GM21423 (cell line): ENCODE measurements around the gene ABTB1.
A peak's percentile ranks its signal among the peaks of the same experiment; 100 is the strongest.
"Not testable (repeated sequence)": the region's sequence is repeated elsewhere in the genome, so short reads cannot be mapped to it uniquely, and the experiment has no call there.

Experiments
- ATAC-seq: cut with Tn5 transposase; IDR thresholded peaks from one replicate; pipeline ENCODE4 v1.9.1; 2021; ENCODE audit warnings: mild to moderate bottlenecking, moderate library complexity; ENCODE audit not compliant: unreplicated experiment

Gene ABTB1

GRCh38 chr3:127671523-127672428 is 976 bp upstream of the ABTB1 start:
- peak; percentile 9 for ATAC-seq

DNA sequence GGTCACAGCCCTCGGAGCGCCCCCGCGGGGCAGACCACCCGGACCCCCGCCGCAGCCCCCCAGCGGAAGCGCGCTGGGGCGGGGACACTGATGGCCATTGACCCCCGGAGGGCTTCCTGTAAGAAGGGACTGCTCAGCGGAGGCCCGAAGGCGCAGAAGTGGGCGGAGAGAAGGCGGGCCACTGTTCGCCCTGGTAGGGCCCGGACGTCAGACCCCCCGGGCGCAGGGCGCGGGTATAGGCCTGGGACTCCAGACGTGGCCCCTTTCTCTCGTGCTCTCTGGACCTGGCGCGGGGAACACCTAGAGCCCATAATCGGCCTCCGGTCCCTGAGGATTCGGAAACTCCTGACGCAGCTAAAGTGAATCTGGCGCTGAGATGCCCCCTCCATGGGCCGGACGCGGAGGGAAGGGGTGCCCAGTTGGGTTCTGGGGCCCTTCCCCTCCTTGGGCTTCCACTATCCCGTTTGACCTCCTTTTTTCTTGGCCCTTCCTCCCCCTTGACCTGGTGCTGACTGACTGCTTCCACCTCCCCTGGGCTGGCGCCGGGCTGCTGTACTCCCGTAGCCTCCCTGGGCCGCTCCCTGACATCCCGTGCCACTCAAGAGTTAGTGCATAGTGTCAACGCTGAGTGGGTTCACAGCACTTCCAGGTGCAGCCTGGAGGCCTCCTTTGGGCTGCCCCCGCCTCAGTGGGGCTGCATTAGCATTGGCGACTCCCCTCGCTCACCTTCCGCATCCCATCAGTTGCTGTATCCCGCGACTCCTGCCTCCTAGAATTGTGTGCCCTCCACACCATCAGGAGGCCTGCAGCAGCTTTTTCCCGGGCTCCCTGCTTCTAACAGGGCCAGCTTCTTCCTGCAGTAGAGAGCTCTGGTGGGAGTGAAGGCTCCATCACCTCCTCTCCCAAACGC is 694 bp downstream of the ABTB1 start:
- peak; percentile 25 for ATAC-seq

GRCh38 chr3:127674101-127674721 is 1.5 kb downstream of the ABTB1 start:
- ATAC-seq, result no peak

DNA sequence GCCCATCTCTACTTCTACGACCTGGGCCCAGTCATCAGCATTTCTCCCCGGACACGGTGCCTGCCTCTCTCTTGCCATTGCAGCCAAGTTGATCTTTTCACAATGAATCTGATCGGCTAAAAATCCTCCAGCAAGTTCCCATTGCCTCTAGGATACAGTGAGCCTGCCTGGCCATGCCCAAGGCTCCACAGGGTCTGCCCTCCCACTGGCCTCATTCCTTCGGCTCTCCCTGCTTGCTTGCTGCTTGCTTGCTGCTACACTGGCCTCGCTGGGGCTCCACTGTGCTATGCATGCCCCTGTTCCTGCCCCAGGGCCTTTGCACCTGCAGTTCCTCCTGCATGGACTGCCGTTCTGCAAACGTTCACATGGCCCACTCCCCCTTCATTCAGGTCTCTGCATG is 2.0 kb downstream of the ABTB1 start:
- no peak for ATAC-seq

- ATAC-seq, result no peak
Observed at GRCh38 chr3:127675651-127676391, 3.1 kb downstream of the ABTB1 start.

DNA sequence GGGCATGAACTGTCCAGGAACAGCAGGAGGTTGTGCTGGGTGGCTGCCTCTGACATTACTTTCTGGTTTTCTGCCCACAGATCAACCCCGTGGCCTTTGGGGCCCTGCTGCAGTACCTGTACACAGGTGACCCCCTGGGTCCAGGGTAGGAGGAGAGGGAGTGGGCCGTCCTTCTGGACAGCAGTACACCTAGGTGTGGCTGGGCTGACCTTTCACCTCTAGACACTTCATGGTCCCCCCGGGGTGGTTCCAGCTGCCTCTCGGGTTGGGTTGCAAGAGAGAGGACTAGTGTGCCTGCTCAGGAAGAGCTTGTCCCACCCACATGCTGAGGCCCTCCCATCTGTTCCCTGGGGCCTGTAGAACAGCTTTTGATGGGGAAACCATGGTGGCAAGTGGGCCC is 3.7 kb downstream of the ABTB1 start:
- ATAC-seq, result no peak

GRCh38 chr3:127676921-127677351 is 4.2 kb downstream of the ABTB1 start:
- ATAC-seq, result no peak

- no peak for ATAC-seq
Observed at GRCh38 chr3:127677541-127678314, 5.0 kb downstream of the ABTB1 start.

DNA sequence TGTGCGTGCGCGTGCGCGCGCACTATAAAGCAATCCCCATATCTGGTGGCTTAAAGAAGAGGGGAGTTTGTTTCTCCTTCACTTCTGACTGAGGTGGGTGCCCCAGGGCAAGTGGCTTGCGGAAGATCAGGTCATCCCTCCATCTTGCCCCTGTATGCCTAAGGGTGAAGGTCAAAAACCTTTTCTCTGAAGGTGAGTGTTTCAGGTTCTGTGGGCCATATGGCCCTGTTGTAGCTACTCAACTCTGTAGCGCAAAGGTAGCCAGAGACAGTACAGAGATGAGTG is 5.5 kb downstream of the ABTB1 start:
- ATAC-seq, result no peak

DNA sequence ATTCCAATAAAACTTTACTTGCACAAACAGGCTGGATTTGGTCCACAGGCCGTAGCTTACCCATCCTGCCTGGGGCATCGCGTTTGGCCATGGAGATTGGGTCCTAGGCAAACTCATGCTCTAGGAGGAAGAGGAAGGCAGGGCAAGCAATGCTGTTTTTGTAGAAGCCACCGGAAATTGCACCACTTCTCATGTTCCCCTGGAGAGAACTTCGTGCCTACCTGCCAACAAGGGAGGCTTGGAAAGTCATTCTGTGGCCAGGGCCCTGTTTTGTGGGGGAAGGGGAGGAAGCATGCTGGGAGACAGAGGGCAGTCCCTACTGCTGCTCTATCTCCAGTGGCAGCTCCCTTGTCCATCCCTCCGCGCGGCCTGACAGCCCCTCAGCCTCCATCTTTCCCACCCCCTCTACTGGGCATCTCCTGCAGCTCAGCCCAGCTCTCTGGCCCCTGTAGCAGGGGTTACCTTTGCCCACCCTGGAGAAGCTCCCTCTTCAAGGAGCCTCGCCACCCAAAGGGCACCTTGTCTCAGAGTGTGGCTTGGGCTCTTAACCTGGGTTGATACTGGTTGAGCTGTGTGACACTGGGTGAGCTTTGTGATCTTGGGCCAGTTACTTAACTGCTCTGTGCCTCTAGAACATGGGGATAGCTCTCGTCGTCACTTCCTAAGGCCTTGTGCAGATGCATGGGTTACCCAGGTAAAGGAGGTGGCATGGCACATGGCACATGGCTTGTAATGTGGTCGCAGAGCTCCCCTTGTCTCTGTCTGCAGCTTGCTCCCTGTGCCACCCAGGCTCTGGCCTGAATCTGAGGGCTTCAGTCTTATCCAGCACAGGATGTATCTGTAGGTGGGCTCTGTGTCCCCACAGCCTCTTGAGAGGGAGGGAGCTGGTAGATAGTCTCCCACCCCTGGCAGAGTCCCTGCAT is 6.1 kb downstream of the ABTB1 start:
- no peak for ATAC-seq

- ATAC-seq, result no peak
Observed at GRCh38 chr3:127679534-127680145, 6.9 kb downstream of the ABTB1 start.

DNA sequence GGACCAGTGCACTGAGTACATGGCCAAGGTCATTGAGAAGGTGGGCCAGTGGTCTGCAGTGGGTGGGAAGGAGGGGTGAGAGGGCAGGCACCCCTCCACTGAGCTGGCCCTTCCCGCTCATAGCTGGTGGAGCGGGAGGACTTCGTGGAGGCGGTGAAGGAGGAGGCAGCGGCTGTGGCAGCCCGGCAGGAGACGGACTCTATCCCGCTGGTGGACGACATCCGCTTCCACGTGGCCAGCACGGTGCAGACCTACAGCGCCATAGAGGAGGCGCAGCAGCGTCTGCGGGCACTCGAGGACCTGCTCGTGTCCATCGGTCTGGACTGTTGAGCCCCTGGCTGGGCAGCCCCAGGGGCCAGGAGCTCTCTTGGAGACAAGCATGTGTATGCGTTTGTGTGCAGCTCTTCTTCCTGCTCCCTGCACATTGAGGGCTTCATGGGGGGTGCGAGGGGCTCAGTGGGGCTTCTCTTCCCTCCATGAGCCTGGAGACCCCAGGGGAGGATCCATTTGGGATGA is 7.5 kb downstream of the ABTB1 start:
- ATAC-seq, result no peak

DNA sequence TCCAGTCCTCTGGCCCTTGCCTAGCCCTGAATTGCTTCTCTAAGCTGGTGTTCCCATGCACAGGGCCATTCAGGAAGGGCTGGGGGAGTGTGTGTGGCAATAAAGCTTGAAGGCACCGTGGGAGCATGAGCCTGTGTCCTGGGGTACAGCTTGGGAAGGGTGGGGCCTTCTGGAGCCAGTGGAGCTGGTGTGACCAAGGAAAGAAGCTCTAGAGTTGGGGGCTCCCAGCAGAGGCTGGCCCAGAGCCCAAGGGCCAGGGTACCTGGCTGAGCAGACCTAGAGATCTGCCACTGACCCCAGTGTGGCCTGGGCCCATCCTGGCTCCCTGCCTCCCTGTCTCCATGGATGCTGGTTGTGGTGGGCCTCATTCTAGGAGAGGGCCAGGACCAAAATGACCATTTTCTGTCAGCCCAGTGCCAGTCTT is 8.1 kb downstream of the ABTB1 start:
- no peak for ATAC-seq

GRCh38 chr3:127682175-127682554 is 9.4 kb downstream of the ABTB1 start:
- ATAC-seq, result not testable (repeated sequence)

DNA sequence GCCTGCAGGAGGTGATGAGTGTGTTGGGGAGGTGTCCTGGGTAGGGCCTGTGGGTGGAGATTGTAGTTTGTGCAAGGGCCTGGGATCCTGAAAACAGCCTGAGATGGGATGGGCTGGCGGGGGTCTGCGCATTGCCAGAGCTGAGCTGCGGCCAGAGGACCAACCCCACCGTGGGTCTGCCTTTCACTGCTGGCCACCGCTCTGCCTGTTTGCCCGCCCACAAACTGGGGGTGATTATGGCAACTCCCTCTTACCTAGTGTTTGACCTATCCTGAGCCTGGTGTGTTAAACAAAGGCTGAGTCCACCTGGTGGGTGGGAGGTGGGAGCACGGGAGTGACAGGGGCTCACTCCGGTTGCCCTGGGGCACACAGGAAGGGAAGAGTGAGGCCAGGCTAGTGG is 9.8 kb downstream of the ABTB1 start:
- no peak for ATAC-seq

GRCh38 chr3:127684871-127685707 is 12.3 kb downstream of the ABTB1 start:
- no peak for ATAC-seq

- no peak for ATAC-seq
Observed at GRCh38 chr3:127685708-127686511, 13.2 kb downstream of the ABTB1 start.
